Stimulated activated CD4-positive, alpha-beta T cell treated with anti-CD3 and anti-CD28 coated beads, Interleukin-2, amount 100 ng/mL, for 24 hours (primary cell): ENCODE measurements around the gene CACNA1C.

Experiments
- DNase-seq, 2 donors: peaks; one replicate each; pipeline ENCODE4 v3.0.0-alpha.2; 2020

CACNA1C gene

GRCh38 chr12:2642176-2642892, 589.5 kb downstream of the CACNA1C start:
- no peak for DNase-seq

DNA sequence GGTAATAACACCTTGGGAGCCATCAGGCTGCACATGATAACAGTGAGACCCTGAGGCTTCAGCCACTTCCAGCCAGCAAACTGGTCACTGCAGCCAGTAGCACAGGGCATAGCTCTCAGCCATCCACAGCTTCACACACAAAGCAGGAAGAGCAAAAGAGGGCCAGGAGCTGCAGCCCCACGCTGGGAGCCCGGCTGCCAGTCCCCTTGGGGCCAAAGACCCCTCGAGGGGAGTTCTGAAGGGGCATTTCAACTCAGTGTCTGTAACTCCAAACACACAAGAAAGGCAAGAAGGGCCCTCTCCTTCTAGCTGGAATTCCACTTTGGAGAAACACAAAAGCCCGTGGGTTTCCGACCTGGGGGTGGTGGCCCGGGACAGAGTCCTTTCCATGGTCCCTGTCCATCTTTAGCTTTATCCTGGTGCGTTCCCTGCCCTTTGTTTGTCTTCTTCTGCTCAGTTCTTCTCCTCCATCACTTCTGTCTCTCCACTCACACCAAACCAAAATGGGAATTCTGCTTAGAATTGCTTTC, 590.2 kb downstream of the CACNA1C start:
- no peak for DNase-seq

GRCh38 chr12:2643576-2644135, 590.9 kb downstream of the CACNA1C start:
- no peak for DNase-seq

DNA sequence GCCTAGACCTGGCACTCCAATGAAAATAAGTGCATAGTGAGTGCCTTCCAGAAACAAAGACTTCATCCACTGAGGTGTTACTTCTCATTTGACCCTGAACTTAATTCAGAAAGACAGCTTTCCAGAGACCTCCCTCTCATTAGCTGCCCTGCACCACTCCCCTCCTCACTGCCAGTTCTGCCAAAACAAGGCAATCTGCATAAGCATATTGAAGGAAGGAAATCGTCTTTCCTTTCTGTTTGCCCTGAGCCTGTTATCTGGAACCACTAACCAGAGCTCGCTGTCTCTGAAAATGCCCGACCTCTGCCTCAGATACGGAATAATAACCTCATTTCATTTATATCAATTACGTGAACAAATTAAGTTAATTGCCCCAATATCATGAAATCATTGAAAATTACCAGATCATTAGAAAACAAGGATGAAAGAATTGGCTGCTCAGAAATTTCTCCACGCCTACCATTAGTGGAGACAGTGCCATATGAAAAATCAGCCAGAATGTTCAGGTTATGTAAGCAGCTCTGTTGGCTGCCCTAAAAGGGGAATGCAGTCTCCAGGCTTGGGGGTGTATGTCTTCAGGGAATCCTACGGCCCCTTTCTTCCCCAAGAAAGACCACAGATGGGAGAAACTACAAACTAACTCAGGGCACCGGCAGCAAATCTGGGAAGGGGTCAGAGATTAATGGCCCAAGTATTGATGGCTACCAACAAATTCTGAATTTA, 592.1 kb downstream of the CACNA1C start:
- DNase-seq: no peak

- DNase-seq: no peak
Measured at GRCh38 chr12:2645460-2645859, 592.7 kb downstream of the CACNA1C start.

- DNase-seq: no peak
Measured at GRCh38 chr12:2646341-2646740, 593.6 kb downstream of the CACNA1C start.

- DNase-seq: no peak
Measured at GRCh38 chr12:2647186-2647585, 594.4 kb downstream of the CACNA1C start.

GRCh38 chr12:2648406-2648805, 595.6 kb downstream of the CACNA1C start:
- no peak for DNase-seq

GRCh38 chr12:2649201-2650030, 596.6 kb downstream of the CACNA1C start:
- DNase-seq: no peak

DNA sequence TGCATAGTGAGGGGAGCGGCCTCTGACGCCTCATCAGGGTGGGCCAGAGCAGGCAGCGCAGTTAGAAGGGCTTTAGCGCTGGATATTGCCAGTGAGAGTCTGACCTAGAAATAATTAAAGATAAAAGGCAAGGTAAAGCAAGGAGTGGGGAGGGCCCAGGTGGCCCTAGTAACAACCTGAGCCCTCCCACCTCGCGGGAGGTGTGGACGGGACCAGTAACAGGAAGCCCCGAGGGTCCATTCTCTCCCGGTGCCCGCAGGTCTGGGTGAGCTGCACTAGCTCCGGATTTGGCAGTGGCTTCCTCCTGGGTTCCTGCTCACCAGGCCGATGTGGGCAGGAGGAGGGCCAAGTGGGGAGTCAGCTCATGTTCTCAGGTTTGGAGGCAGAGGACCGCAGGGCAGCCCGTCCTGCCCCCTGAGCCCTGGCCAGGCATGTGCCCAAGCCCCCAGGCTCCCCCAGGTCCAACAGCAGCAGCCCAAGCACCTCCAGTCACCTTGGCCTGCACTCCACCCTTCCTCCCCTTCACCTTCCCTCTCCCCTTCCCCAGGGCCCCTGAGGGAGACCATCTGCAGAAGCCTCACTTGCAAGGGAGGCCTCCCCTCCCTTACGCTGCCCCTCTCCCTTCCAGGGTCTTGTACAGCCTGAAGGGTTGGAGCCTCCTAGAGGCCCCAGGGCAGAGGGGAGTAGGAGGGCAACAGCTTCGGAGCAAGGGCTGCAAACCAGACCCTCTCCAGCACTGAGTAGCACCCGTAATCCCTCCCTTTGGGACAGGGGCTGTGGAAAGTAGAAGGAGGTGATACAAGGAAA, 597.7 kb downstream of the CACNA1C start:
- DNase-seq: no peak

DNA sequence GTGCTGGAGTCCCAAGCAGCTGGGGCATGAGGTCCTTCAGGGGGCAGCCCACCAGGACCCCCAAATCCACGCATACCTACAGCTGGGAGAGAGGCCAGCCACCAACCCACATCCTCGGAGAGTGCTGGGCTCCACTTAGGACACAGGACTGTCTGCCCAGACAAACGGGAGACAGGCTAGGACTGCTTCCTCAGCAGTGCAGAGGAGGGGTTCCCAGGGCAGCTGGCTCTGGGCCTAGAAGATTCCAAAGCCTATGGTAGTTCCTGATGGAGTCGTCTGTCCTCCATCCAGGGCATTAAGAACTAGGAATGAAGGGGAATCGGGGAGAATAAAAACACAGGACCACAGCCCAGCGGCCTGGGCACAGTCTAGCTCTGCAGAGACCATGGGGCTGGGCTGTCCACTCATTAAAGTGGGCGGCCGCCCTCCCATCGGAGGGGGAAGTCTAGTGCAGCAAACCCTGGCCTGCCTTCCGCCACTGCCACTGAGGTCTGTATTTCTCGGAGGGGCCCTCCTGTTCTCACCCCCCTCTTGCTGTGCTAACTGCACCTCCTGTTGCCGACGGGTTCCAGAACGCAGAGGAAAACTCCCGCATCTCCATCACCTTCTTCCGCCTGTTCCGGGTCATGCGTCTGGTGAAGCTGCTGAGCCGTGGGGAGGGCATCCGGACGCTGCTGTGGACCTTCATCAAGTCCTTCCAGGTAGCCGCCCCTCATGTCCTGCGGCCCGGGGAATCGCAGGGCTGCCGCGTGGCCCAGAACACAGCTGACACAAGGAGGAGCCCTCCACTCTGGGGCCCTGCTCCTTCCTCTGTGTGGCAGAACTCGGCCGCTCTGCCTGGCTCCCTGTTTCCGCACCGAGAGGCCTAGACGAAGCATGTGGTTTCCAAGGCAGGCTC, 598.5 kb downstream of the CACNA1C start:
- DNase-seq: no peak

DNA sequence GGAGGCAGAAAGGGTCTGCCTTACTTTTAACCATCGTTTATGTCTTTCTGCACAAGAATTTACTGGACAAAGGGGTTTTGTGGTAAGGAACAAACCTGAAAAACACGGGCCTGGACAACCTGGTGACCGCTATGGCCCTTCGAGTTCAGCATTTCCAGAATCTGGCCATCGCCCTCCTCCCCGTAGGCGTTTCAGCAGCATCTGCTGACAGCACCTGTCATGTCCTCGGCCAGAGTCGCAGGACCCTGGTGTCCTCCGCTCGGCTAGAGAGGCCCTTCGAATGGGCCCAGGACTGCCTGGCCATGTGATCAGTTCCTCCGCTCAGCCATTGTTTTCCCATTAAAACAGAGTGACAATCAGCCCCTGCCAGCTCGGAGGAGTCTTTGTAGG, 599.2 kb downstream of the CACNA1C start:
- no peak for DNase-seq

DNA sequence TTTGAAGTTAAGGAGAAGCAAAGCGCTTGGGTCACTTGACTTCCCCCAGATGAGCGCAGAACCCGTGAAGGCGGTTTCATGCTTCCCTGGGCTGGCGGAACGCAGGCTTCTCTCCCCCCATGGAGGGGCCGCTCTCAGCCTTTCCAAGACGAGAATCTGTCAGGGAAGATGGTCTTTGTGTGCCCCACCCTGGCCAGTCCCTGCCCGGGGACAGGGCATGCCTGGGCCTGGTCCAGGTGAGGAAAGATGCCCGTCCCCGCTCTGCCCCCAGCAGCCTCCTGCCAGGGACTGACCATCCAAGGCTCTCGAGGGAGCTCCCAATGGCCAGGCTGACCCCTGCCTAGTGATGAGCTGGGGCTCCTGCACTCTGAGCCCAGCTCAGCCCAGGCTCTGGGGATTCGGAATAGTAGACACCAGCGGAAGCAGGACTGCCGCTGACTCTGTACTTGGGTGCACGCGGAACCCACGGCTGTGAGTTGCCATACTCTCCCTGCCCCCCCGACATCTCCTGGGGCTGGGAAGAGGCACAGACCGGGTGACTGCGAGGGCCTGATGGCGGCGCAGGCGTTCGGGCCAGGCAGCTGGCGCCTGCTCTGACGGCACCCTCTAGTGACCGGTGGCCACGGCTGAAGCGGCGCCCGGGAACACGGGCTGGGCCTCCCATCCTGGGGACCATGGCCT, 599.8 kb downstream of the CACNA1C start:
- DNase-seq: no peak

DNA sequence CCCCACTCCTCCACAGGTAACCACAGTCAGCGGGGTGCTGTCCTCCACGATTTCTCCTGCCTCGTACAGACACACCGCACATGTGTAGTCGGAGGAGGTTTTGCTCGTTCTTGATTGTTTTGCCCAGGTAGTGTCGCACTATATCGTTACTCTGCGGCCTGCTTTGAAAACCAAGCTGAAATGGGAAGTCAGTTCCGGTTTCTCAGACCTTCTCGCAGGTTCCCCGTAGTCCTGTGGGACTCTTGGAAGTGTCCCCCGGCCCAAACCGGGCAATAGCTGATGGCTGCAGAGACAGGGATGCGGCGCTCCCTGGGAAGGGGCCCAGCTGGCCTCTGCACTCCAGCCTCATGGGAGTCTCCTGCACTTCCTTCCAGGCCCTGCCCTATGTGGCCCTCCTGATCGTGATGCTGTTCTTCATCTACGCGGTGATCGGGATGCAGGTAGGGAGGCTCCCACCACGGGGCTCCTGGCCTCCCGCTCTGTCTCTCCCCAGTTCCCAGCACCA, 600.7 kb downstream of the CACNA1C start:
- DNase-seq: no peak

- no peak for DNase-seq
Measured at GRCh38 chr12:2654311-2654710, 601.5 kb downstream of the CACNA1C start.

DNA sequence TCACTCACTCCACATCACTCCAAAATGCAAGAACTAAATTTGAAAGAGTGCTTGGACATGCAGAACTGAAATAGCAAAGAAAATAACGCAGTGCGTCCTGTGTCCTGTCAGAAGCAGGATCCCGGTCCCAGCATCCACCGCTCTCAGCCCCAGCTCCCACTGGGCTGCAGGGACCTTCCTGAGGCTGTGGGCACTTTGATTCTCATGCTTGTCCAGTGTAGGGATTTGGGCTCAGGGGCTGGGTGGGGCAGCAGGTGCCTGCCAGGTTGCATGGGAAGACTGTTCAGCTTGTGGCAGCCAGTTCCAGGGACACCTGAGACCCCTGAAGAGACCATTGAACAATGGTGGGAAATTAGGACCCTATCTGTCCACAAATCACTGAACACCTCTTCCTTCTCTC, 602.0 kb downstream of the CACNA1C start:
- no peak for DNase-seq

DNA sequence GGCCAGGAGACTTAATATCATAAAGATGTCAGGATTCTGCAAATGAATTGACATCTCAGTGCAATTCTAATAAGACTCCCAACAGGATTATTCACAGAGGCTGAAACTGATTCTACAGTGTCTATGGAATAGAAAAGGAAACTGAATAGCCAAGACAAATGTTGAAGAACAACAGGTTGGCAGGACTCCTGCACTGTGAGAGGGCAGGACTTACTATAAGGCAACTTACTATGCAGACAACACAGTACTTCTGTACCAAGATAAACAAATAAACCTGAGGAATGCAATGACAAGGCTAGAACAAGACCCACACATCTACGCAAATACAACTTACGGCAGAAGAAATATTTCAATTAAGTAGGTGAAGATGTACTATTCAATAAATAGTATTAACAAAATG, 609.7 kb downstream of the CACNA1C start:
- no peak for DNase-seq

GRCh38 chr12:2664721-2665577, 612.2 kb downstream of the CACNA1C start:
- DNase-seq: no peak

DNA sequence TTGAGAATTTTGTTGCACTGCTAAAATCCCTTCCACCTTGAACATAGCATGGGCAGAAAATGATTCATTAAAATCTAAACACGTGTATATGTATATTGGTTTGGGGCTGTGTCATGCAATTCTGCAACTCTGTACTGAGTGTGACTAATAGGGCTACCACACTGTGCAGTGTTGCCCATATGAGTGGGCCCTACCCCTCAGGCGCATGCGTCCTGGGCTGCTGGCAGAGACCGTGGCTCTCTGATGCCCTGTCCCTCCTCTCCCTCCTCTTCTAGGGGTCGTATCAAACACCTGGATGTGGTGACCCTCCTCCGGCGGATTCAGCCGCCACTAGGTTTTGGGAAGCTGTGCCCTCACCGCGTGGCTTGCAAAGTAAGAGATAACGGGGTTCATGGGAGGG, 613.6 kb downstream of the CACNA1C start:
- no peak for DNase-seq
